ENCODE results near the gene CLOCK. TPM values are rescaled to one million over a fixed set of nuclear protein-coding genes. Genes with fewer than 3 reads are reported as not detected.

CLOCK gene
- total and polyA plus RNA-seq, 9 of the 15 experiments (the other 6 are each of a cell fraction or from before 2014, with no cell fraction given), result 3.7 to 14.4 (median 9.4) TPM

DNA sequence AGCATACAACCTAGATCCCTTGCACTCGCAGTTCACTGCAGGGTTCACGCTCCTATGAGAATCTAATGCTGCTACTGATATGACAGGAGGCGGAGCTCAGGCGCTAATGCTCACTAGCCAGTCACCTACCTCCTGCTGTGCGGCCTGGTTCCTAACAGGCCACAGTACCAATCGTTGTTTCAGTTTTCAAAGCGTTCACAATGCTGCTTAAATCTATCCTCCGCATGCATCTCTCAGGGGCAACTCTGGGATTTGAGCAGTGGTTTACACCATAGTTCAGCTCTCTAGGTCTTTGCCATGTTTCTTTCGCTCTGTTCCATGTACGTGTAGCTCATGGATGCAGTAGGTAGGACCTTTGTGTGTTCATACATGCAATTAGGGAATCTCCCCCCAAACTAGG, 47.2 kb downstream of the CLOCK start (continued):
- TF ChIP-seq PKNOX1 (IDR thresholded peaks at IDR 0.05), result peak; percentile 64
- TF ChIP-seq ZNF24 (IDR thresholded peaks at IDR 0.05), result no peak
- TF ChIP-seq NFIC (IDR thresholded peaks at IDR 0.05), result peak; percentile 86
- TF ChIP-seq, protein P1, sequence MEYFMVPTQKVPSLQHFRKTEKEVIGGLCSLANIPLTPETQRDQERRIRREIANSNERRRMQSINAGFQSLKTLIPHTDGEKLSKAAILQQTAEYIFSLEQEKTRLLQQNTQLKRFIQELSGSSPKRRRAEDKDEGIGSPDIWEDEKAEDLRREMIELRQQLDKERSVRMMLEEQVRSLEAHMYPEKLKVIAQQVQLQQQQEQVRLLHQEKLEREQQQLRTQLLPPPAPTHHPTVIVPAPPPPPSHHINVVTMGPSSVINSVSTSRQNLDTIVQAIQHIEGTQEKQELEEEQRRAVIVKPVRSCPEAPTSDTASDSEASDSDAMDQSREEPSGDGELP (CRISPR knock-in tag; IDR thresholded peaks at IDR 0.05; ENCODE audit: borderline replicate concordance), result no peak
- 0 out of 2 replicates have a peak, but pooled peaks have one; percentile 15 for TF ChIP-seq MGA (IDR thresholded peaks at IDR 0.05)
- TF ChIP-seq TBL1XR1 (IDR thresholded peaks at IDR 0.05; ENCODE audit: low read length in 2 of 2), result no peak
- TF ChIP-seq, protein P2, sequence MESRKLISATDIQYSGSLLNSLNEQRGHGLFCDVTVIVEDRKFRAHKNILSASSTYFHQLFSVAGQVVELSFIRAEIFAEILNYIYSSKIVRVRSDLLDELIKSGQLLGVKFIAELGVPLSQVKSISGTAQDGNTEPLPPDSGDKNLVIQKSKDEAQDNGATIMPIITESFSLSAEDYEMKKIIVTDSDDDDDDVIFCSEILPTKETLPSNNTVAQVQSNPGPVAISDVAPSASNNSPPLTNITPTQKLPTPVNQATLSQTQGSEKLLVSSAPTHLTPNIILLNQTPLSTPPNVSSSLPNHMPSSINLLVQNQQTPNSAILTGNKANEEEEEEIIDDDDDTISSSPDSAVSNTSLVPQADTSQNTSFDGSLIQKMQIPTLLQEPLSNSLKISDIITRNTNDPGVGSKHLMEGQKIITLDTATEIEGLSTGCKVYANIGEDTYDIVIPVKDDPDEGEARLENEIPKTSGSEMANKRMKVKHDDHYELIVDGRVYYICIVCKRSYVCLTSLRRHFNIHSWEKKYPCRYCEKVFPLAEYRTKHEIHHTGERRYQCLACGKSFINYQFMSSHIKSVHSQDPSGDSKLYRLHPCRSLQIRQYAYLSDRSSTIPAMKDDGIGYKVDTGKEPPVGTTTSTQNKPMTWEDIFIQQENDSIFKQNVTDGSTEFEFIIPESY (CRISPR knock-in tag; IDR thresholded peaks at IDR 0.05), result peak; percentile 84
- TF ChIP-seq NR2C2 (CRISPR knock-in tag; IDR thresholded peaks at IDR 0.05), result no peak
- TF ChIP-seq NR2C2 (tag; IDR thresholded peaks at IDR 0.05), result no peak
- TF ChIP-seq, protein P3, sequence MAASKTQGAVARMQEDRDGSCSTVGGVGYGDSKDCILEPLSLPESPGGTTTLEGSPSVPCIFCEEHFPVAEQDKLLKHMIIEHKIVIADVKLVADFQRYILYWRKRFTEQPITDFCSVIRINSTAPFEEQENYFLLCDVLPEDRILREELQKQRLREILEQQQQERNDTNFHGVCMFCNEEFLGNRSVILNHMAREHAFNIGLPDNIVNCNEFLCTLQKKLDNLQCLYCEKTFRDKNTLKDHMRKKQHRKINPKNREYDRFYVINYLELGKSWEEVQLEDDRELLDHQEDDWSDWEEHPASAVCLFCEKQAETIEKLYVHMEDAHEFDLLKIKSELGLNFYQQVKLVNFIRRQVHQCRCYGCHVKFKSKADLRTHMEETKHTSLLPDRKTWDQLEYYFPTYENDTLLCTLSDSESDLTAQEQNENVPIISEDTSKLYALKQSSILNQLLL (CRISPR knock-in tag; IDR thresholded peaks at IDR 0.05; ENCODE audit: borderline replicate concordance), result no peak

All from K562 (cell line).